ENCODE results near the gene COMMD1. TPM values are rescaled to one million over a fixed set of nuclear protein-coding genes. Genes with fewer than 3 reads are reported as not detected.
"Not testable (repeated sequence)": the region's sequence is repeated elsewhere in the genome, so short reads cannot be mapped to it uniquely, and the experiment has no call there.

COMMD1 gene
- total RNA-seq, 2 donors from 2014 or later, result 33.0 to 35.1 TPM

- DNase-seq (ENCODE audit: low spot score); intact Hi-C loops (cut with DNase I): not testable (repeated sequence)
These were observed 9.3 kb downstream of the COMMD1 start for GRCh38 chr2:61914794-61915193.

GRCh38 chr2:61920548-61920947, 15.1 kb downstream of the COMMD1 start:
- no peak for DNase-seq (ENCODE audit: low spot score)
- intact Hi-C loops (cut with DNase I), result no loop called here

DNA sequence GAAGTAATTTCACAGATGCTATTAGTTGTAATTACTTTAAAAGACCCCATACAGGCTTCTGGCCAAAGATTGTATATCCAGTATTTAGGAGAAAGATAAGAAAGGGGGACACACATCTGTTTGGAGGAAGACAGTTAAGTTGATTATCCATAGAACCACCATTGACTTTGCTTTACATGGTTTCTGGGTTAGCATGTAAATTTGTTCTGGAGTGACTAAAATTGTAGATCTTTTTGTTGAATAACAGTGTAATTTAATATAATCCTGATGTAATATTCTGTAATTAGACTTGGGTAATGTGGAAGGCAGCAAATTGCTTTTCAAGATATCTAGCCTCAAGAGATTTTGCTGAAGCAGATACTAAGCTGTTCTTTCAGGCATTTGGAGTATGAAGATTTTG, 17.2 kb downstream of the COMMD1 start:
- intact Hi-C loops (cut with DNase I), result no loop called here

DNA sequence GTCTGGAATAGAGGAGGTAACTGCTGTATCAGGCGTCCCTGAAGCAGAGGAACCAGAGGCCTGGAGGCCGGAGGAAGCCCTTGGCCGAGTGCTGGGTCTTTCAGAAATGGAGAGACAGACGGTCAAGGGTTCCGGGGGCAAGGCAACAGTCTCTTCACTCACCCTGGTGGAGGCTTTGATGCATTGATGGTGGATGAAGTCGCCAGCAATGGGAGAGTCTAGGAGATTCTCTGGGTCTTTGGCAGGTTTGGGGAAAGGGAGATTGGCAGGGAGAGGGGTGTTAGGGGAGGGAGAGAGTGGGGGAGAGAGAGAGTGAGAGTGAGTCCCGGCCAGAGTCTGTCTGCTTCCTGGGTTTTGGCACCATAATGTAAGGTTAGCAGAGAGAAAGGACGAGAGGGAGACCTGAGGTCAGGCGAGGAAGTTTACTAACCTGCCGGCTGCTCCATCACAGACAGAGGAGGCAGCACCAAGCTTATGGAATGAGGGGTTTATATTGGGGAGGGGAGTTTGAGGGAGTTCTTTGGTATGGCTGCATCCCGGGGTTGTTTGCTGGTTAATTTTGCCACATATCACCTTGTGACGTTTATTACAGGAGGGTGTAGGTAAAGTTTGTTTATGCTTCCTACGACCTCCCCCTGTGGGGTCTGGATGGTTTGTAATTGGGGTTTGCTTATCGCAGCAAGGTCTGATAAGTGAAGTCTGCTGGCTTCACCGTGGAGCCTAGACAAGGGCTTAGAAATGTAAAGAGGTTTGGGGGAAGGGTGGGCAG, 19.6 kb downstream of the COMMD1 start:
- intact Hi-C loops (cut with DNase I), result no loop called here
- DNase-seq (ENCODE audit: low spot score), result no peak

More for the DNA sequence above, 17.2 kb downstream of the COMMD1 start:
- no peak for DNase-seq (ENCODE audit: low spot score)

DNA sequence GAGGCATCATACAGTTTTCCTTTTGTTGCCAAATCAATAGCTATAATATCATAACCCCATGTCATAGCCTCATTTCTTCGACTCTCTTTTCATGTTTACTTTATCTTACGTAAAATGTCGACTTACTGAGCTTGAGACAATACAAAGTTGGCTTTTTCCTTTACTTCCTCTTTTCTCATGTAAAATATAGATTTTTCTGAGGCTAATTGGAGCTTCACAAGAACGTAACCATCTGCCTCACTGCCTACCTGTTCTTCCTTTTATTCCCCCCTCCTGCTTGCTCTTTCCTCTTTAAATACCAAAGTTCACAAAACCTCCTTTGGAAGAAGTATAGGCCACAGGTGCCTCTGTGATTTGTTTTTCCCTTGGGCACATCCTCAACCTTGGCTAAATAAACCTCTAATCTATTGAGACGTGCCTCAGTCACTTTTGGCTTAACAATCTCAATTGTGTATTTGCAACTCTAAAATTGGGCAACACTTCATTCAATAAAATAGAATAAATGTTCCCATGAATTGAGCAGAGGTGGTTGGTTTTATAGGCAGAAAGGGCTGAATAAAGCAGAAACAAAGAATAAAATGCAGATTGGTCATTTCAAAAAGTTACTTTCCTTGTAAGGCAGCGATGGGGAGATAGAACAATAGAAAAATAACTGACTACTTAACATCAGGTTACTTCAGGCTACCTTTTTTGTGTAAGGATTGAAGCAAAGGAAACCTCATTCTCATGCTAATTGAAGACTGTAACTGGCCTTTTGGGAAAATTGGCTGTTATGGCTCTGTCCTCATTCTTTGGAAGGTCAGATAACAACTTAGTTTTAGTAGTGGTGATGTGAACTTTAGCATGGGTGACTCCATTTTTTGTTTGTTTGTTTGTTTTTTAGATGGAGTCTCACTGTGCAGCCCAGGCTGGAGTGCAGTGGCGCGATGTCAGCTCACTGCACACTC, 21.3 kb downstream of the COMMD1 start:
- intact Hi-C loops (cut with DNase I), result no loop called here
- no peak for DNase-seq (ENCODE audit: low spot score)

- DNase-seq (ENCODE audit: low spot score), result no peak
- intact Hi-C loops (cut with DNase I), result no loop called here
These were observed 23.5 kb downstream of the COMMD1 start for GRCh38 chr2:61928826-61929461.

- DNase-seq (ENCODE audit: low spot score), result no peak
- intact Hi-C loops (cut with DNase I), result no loop called here
These were observed 31.6 kb downstream of the COMMD1 start for GRCh38 chr2:61937098-61937497.

GRCh38 chr2:61937886-61938285, 32.4 kb downstream of the COMMD1 start:
- intact Hi-C loops (cut with DNase I), result no loop called here
- DNase-seq (ENCODE audit: low spot score), result no peak

GRCh38 chr2:61938511-61938910, 33.0 kb downstream of the COMMD1 start:
- no peak for DNase-seq (ENCODE audit: low spot score)
- intact Hi-C loops (cut with DNase I), result no loop called here

- no peak for DNase-seq (ENCODE audit: low spot score)
- intact Hi-C loops (cut with DNase I), result no loop called here
These were observed 37.8 kb downstream of the COMMD1 start for GRCh38 chr2:61943251-61943650.

GRCh38 chr2:61946666-61947065, 41.2 kb downstream of the COMMD1 start:
- DNase-seq (ENCODE audit: low spot score), result no peak
- intact Hi-C loops (cut with DNase I), result no loop called here

GRCh38 chr2:61948661-61949457, 43.4 kb downstream of the COMMD1 start:
- intact Hi-C loops (cut with DNase I), result no loop called here
- no peak for DNase-seq (ENCODE audit: low spot score)

- DNase-seq (ENCODE audit: low spot score), result no peak
- intact Hi-C loops (cut with DNase I), result no loop called here
These were observed 43.9 kb downstream of the COMMD1 start for GRCh38 chr2:61949458-61949713.

- DNase-seq (ENCODE audit: low spot score), result no peak
- intact Hi-C loops (cut with DNase I), result no loop called here
These were observed 44.5 kb downstream of the COMMD1 start for GRCh38 chr2:61949714-61950560.

DNA sequence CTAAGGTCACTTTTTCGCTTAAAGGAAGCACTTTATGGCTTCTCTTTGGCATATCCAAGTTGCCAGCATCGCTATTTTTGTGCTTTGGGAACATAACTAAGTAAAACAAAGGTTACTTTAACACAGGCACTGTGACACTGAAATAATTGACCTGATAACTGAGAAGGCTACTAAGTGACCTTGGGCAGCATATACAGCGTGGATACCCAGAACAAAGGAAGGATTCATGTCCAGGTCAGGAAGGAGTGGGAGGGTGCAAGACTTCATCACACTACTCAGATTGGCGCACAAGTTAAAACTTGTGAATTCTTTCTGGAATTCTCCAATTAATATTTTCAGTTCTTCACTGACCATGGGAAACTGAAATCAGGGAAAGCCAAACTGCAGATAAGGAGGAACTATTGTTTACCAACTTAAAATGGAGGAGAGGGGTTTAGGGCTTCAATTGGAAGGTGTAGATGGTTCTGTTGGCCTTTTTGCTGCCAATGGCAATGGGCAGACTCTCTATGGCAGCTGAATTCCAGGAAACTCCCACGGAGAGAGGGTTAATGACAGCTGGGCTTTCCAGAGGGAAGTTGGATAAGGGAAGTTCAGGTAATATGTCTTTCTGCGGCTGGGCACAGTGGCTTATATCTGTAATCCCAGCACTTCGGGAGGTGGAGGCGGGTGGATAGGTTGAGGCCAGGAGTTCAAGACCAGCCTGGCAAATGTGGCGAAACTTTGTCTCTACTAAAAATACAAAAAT, 45.3 kb downstream of the COMMD1 start:
- intact Hi-C loops (cut with DNase I), result no loop called here
- no peak for DNase-seq (ENCODE audit: low spot score)

GRCh38 chr2:61951881-61952280, 46.4 kb downstream of the COMMD1 start:
- intact Hi-C loops (cut with DNase I), result no loop called here
- DNase-seq (ENCODE audit: low spot score), result no peak

- intact Hi-C loops (cut with DNase I), result no loop called here
- DNase-seq (ENCODE audit: low spot score), result no peak
These were observed 46.8 kb downstream of the COMMD1 start for GRCh38 chr2:61952288-61952687.

GRCh38 chr2:61954856-61955255, 49.4 kb downstream of the COMMD1 start:
- intact Hi-C loops (cut with DNase I); DNase-seq (ENCODE audit: low spot score): not testable (repeated sequence)
